Measurements from ENCODE around the gene NLRC3. TPM values are rescaled to one million over a fixed set of nuclear protein-coding genes. Genes with fewer than 3 reads are reported as not detected.

Gene NLRC3
- total RNA-seq, 2 donors from 2014 or later: 2.5 to 3.7 TPM

DNA sequence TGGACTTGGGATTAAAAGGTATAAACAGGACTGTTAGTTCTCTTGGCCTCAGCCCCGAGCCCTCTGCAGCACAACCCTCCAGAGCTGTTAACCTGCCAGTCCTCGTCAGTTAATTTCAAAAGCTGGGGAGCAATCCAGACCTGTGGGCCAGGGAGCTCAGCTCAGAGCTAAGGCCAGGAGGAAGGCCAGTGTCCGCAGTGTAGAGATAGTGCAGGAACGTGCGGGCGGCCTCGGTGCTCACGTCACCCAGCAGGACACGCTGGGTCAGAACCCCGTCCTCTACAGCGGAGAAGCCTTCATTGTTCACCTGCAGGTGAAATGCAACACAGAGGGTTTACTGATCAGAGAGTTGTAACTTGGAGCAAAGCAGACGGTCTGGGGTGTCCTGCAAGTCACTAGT, 15.4 kb upstream of the NLRC3 start:
- Histone ChIP-seq H3K27ac (no peak overlapping the region), H3K36me3 (peaks cover 10% of the 10 kb centered on the region), H3K4me1 (ENCODE audit: control insufficient read depth in 1 of 2, low read depth in 2 of 2) (no peaks in the 10 kb centered on the region), H3K27me3 (replicated peaks; ENCODE audit: insufficient read depth) (no peaks in the 10 kb centered on the region), H3K9me3 (no peaks in the 10 kb centered on the region), H3K4me3 (no peak overlapping the region)
- no peak for TF ChIP-seq CTCF (IDR thresholded peaks at IDR 0.05)
- DNase-seq (ENCODE audit: low spot score) (no peak), ATAC-seq (ENCODE audit: insufficient number of reproducible peaks, low FRiP score, low read depth) (no peak)

DNA sequence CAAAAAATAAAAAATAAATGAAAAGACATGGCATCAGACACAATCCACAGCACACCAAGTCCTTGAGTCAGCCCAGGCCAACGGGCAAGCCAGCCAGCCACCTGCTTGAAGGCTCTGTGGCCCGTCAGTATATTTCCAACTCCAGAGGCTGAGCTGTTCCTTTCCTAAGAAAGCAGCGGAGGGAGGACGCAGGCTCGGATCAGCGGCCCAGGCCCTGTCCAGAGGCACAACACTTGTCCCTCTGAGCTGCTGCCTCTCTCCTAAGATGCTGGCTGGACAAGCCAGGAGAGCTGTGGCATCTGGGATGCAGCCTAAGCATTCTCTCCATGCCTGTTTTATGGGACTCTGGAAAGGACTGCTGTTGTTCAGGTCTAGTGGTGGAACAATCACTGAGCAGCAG, 14.8 kb upstream of the NLRC3 start:
- no peak for TF ChIP-seq CTCF (IDR thresholded peaks at IDR 0.05)
- no peak for DNase-seq (ENCODE audit: low spot score)
- ATAC-seq (ENCODE audit: insufficient number of reproducible peaks, low FRiP score, low read depth): no peak
- H3K4me3 ChIP-seq: no peak overlapping the region
- H3K27me3 ChIP-seq (replicated peaks; ENCODE audit: insufficient read depth): no peaks in the 10 kb centered on the region
- H3K4me1 ChIP-seq (ENCODE audit: control insufficient read depth in 1 of 2, low read depth in 2 of 2): no peaks in the 10 kb centered on the region
- no peak overlapping the region for H3K27ac ChIP-seq
- H3K9me3 ChIP-seq: no peaks in the 10 kb centered on the region
- peaks cover 10% of the 10 kb centered on the region for H3K36me3 ChIP-seq

GRCh38 chr16:3591436-3591803, 14.2 kb upstream of the NLRC3 start:
- DNase-seq (ENCODE audit: low spot score): no peak
- H3K36me3 ChIP-seq: peaks cover 10% of the 10 kb centered on the region
- H3K27ac ChIP-seq: no peak overlapping the region
- no peak for ATAC-seq (ENCODE audit: insufficient number of reproducible peaks, low FRiP score, low read depth)
- TF ChIP-seq CTCF (IDR thresholded peaks at IDR 0.05): no peak
- H3K9me3 ChIP-seq: no peaks in the 10 kb centered on the region
- no peaks in the 10 kb centered on the region for H3K27me3 ChIP-seq (replicated peaks; ENCODE audit: insufficient read depth)
- H3K4me1 ChIP-seq (ENCODE audit: control insufficient read depth in 1 of 2, low read depth in 2 of 2): no peaks in the 10 kb centered on the region
- H3K4me3 ChIP-seq: no peak overlapping the region

DNA sequence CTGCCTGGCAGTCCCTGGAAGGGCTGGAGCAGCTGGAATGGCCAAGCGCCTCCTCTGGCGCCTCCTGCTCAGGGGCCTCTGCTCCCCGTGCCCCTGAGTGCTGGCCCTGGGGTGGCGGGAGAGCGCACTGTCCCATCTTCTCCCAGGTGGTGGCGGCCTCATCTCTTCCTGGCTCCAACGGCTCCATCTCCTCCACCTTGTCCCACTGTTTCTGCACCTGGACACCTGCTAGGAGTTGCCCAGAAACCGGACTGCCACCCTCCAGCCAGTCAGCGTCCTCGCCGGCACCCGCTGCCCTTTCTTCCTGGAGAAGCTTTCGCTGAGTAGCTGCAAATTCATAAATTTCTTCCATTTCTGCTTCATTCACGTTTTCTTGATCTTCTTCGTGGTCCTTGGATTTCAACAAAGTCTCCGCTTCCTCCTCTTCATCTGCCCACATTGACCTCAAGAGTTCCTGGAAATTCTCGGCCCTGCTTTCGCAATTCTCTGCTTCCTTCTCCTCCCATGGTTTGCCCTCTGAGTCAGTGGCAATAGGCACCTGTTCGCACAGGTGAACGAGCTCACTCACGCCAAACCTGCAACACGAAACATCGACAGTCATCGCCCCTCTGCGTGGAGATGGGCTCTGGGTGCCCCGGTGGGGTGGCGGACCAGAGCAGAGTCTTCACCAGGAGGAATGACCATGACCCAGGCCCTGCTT, 13.7 kb upstream of the NLRC3 start:
- H3K36me3 ChIP-seq: peaks cover 10% of the 10 kb centered on the region
- no peak for ATAC-seq (ENCODE audit: insufficient number of reproducible peaks, low FRiP score, low read depth)
- no peak for DNase-seq (ENCODE audit: low spot score)

More for the DNA sequence above, 13.7 kb upstream of the NLRC3 start:
- H3K27me3 ChIP-seq (replicated peaks; ENCODE audit: insufficient read depth): no peaks in the 10 kb centered on the region
- no peak overlapping the region for H3K27ac ChIP-seq
- H3K4me3 ChIP-seq: no peak overlapping the region
- H3K9me3 ChIP-seq: no peaks in the 10 kb centered on the region
- H3K4me1 ChIP-seq (ENCODE audit: control insufficient read depth in 1 of 2, low read depth in 2 of 2): no peaks in the 10 kb centered on the region
- no peak for TF ChIP-seq CTCF (IDR thresholded peaks at IDR 0.05)
